ENCODE data around the gene FUZ.

The FUZ gene

GRCh38 chr19:49850487-49851342 is 37.6 kb upstream of the FUZ start, which contains the start of gene PTOV1:
PTOV1 (plus strand) TSS chr19:49851159.
- peak; percentile 38 for DNase-seq

- no peak for DNase-seq
Observed at GRCh38 chr19:49850221-49850486, 37.1 kb upstream of the FUZ start.

DNA sequence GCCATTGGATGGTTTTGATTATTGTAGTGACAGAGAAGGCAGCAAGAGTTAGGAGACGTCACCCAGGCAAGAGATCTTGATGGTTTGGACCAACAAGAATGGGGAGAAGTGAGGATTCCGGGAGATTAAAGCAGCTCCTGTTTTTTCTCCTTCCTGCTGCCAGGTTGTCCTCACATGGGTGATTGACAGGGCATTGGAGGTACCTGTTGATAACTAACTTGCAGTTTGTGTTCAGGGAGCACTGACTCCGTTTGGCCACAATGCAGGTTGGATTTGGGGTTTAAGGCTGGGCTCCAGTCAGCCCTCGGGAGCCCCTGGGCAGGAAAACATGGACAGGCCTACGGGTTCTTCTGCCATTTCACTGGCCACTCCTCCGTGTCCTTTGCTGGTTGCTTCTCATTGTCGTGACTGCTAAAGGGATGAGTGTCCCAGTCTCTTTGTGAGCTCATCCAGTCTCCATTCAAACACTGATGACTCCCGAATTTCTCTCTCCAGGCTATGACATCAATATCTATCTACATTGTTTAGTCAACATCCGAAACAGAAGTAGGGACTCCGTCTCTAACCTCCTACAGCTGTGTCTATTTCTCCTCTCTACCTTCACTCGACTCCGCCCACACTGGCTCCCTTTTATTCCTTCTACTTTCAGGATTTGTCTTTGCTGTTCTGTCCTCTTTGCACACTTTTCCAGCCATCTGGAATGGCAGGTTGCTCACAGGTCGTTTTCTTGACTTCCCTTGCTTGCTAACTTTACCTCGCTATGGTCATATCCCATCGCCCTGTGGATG is 36.5 kb upstream of the FUZ start:
- no peak for DNase-seq

DNA sequence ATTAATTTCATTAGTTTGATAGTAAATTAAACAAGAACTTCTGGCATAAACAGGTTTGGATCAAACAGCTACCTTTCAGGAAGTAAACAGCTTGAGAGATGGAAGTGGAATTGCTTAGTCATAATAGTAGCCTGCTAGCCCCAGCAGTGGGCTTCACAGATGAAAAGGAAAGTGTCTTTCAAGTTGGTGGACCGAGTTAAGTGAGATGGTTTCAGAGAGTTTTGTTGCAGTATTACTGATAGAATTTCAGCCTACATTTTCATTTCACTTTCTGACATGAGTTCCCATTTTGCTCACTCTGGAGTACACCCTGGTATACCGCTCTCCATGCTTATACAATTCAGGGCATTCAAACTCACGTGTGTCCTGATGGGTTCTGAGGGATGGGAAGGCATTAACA is 35.8 kb upstream of the FUZ start:
- DNase-seq, result no peak

DNA sequence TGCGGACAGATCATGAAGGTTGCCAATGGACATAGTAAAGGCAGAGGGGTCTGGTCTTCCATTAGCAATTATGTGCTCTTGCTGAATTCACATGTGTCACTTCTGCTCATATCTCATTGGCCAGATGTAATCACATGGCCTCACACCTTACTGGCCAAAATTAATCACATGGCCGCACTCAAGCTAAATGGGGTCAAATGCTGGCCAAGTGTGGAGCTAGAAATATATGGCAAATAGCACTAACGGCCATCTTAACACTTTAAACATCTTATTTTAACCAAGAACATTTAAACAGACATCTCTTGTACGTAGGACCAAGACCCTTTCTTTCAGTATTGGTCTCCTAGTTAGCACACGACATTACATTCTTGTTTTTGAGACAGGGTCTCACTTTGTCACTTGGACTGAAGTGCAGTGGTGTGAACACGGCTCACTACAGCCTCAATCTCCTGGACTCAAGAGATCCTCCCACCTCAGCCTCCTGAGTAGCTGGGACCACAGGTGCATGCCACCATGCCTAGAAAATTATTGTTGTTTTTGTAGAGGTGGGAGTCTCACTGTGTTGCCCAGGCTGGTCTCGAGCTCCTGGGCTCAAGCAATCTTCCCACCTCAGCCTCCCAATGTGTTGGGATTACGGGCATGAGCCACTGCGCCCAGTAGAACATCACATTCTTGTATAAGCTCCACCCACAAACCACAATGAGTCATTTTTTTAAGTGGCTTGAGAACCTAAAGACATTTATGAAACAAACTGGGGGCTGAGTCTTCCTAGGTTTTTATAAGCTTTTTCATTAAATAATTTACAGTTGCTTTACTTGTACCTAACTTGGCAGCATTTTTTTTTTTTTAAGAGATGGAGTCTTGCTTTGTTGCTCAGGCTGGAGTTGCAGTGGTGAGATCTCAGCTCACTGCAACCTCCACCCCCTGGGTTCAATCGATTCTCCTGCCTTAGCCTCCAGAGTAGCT is 34.9 kb upstream of the FUZ start:
- peak; percentile 28 for DNase-seq

DNA sequence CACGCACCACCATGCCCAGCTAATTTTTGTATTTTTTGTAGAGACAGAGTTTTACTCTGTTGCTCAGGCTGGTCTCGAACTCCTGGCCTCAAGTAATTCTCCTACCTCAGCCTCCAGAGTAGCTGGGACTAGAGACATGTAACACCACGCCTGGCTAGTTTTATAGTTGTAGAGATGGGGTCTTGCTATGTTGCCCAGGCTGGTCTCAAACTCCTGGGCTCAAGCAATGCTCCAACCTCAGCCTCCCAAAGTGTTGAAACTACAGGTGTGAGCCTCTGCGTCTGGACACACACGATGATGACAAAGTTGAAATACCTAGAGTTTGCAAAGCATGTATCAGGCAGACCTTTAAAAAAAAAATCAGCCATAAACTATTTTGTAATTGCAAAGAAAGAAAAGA is 33.3 kb upstream of the FUZ start:
- no peak for DNase-seq

GRCh38 chr19:49845414-49845813 is 32.3 kb upstream of the FUZ start:
- no peak for DNase-seq

DNA sequence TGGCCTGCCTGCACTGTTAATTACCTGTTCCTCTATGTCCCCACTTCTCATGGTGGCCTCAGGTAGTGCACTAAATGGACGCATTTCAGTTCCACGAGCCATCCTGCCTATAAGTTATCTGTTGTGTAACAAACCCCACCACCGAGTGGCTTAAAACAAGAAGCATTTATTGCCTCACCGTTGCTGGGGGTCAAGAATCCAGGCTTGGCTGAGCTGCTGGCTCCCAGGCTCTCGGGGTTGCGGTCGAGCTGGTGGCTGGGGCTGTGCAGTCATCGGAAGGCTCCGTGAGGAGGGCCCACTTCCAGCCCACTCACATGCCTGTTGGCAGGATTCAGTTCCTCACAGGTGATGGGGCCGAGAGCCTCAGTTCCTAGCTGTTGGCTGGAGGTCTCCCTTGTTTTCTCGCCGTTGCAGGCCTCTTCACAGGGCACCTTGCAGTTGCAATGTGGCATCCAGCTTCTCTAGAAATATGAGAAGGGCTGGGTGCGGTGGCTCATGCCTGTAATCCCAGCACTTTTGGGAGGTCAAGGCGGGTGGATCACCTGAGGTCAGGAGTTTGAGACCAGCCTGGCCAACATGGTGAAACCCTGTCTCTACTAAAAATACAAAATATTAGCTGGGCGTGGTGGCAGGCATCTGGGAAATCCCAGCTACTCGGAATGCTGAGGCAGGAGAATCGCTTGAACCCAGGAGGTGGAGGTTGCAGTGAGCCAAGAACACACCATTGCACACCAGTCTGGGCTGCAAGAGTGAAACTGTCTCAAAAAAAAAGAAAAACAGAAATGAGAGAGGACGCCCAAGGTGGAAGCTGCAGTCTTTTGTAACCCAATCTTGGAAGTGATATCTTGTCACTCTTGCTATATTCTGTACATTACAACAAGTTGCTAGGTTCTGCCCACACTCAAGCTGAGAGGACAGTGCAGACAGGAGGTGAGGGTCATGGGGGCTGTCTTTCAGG is 31.3 kb upstream of the FUZ start:
- DNase-seq, result peak; percentile 31

DNA sequence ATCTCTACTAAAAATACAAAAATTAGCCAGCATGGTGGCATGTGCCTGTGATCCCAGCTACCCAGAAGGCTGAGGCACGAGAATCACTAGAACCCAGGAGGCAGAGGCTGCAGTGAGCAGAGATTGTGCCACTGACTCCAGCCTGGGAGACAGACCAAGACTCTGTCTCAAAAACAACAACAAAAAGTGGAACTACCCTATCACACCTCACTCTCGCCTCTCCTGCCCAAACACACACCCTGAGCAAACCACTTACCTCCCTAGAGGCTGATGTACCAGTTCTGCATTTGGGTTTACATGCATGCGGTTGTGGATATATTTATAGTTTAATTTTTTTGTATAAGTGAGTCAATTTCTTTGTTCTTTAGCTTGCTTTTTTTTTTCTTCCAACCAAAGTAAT is 30.2 kb upstream of the FUZ start:
- no peak for DNase-seq

GRCh38 chr19:49840736-49841249 is 27.7 kb upstream of the FUZ start:
- no peak for DNase-seq

GRCh38 chr19:49840321-49840720 is 27.2 kb upstream of the FUZ start:
- no peak for DNase-seq

GRCh38 chr19:49839713-49840112 is 26.6 kb upstream of the FUZ start:
- DNase-seq, result no peak

DNA sequence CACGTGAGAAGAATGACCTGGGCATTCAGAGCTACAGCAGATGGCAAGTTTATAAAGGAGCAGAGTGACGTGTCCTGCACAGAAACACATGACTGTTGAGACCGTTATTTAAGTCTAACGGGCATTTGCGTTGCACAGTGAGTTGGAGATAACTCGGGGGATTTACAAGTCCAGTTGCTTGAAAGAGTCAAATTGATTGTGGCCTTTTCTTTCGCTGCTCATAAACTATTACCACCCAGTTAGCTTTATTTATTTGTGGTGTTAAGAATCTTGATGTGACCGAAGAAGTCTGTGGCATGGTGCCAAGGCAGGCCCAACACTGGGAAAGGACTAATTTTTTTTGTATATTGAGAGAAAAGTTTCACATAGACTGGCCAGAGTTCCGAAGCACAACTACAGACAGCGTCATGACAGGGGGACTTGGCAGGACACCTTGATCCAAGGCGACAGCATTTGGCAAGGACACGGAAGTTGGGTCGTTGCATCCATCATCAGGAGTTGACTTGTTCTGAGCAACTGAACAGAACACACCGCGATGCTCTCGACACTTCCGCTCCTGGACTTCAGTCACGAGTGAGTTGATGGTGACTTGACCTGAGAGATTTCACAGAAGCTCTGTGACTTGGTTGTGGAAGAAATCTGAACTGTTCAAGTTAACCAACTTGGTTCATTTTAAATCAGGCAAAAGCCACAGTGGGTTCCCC is 25.9 kb upstream of the FUZ start:
- no peak for DNase-seq

GRCh38 chr19:49837425-49837824 is 24.3 kb upstream of the FUZ start:
- no peak for DNase-seq

DNA sequence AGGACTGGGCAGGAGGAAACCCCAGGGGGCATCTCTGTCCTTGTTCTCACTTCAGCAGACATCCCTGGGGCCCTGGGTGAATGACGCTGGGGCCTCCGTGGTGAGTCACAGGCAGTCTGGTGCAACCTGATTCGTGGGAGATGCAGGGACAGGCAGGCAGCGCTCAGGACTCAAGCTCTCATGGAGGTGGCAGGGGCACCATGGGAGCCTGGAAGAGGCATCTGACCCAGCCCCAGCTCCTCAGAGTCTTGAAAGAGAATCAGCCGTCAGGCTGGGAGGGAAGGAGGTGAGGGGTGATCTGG is 23.9 kb upstream of the FUZ start:
- DNase-seq, result no peak

GRCh38 chr19:49836176-49837008 is 23.3 kb upstream of the FUZ start:
- no peak for DNase-seq

DNA sequence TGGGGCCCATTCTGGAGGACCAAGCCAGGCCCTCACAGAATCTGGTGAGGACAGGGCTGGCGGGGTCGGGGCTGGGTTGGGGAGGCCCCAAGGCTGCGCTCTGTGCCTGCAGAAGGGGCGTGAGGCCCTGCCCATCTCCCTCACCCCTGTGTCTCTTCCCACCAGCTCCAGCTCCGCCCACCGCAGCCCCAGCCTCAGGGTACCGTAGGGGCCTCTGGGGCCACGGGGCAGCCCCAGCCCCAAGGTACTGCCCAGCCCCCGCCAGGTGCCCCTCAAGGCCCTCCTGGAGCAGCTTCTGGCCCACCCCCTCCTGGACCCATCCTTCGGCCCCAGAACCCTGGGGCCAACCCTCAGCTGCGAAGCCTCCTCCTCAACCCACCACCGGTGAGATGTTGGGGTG is 22.5 kb upstream of the FUZ start:
- DNase-seq, result no peak

DNA sequence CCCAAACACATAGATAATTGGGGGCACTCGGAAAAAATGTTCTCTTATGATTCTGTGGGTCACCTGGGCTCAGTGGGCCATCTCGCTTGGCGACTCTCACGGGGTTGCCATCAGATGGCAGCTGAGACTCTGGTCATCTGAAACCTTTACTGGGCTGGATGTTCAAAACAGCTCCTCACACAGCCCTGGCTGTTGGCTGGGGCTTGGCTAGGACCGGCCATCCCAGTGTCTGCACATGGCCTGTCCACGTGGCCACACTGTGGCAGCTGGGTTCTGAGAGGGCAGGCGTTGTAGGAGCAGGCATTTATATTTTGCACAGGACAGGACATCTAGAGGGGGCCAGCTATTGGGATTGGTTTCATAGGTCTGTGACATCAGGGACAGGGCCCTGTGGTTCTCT is 20.5 kb upstream of the FUZ start:
- no peak for DNase-seq

GRCh38 chr19:49832556-49832955 is 19.5 kb upstream of the FUZ start:
- no peak for DNase-seq

- no peak for DNase-seq
Observed at GRCh38 chr19:49831592-49831991, 18.5 kb upstream of the FUZ start.

GRCh38 chr19:49830766-49831165 is 17.7 kb upstream of the FUZ start:
- DNase-seq, result no peak
